SU-DHL-6 (cell line): ENCODE measurements around the gene GINS2.
A peak's percentile ranks its signal among the peaks of the same experiment; 100 is the strongest.

Experiments used
- CTCF ChIP-seq: fragments of 200-600 bp; sonication (generic); IDR thresholded peaks from one replicate; pipeline ENCODE4 v1.5.1; 2017; ENCODE audit warnings: antibody characterized with exemption, mild to moderate bottlenecking, low read length, moderate library complexity; ENCODE audit not compliant: insufficient read depth, poor library complexity, severe bottlenecking
- EZH2phosphoT487 ChIP-seq: fragments of 200-600 bp; sonication (generic), shearing (Covaris generic); conservative IDR thresholded peaks from 2 replicates; pipeline ENCODE4 v1.6.1; 2018; ENCODE audit warnings: mild to moderate bottlenecking, antibody characterized with exemption, low read length, moderate library complexity, mixed read lengths

DNA sequence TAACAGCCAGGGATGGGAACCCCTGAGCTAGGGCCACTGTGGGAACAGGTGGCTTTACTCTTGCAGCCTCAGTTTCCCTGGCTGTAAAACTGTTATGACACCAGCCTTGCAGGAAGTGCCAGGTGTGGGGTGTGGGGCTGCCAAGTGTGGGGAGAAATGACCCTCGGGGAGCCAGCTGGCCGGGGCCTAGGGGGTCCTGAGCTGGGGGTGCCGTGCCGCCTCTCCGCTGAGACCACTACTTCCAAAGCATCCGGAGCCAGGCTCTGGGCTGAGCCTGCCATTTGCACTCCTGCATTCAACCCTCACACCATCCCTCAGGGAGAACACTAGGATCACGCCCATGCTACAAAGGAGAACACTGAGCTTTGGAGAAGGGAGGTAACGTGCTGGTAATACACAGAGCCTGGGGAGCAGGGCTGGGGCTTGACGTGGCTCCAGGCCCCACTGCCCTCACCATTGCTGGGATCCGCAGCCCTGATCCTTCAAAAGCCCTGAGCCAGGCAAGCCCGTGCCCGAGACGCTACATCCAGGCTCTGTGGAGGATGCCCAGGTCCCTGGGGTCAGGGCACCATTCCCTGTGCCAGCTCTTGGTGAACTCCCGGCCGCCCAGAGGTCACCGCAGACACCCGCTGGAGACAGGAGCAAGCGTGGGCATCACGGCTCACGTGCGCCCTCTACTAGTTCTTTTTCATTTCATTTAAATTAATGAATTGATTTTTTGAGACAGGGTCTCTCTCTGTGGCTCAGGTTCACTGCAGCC lies 28.8 kb upstream of the GINS2 start:
- TF ChIP-seq CTCF (peak; percentile 38), EZH2phosphoT487 (no peak)
